ENCODE results near the gene MAP6. TPM values are rescaled to one million over a fixed set of nuclear protein-coding genes. Genes with fewer than 3 reads are reported as not detected.

MAP6 gene
- total RNA-seq, 1 donor from 2014 or later, result 10.4 TPM

DNA sequence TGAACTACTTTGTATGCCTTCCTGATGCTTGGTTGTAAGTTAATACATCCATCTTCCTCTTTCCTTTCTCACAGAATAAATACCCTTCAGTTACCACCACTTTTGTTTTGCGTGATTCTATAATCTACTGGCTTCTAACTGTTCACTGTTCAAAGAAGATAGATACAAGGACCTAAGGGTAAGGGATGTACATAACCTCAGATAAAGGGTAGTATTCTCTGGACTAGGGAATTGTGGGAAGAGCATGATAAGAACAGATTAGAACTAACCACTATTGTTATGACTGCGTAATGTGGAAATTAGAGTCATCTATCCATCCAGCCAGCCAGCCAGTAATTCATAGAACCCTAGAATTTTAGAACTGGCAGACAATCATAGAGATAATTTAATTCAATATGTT is 36.4 kb downstream of the MAP6 start:
- DNase-seq (ENCODE audit: low spot score), result no peak

DNA sequence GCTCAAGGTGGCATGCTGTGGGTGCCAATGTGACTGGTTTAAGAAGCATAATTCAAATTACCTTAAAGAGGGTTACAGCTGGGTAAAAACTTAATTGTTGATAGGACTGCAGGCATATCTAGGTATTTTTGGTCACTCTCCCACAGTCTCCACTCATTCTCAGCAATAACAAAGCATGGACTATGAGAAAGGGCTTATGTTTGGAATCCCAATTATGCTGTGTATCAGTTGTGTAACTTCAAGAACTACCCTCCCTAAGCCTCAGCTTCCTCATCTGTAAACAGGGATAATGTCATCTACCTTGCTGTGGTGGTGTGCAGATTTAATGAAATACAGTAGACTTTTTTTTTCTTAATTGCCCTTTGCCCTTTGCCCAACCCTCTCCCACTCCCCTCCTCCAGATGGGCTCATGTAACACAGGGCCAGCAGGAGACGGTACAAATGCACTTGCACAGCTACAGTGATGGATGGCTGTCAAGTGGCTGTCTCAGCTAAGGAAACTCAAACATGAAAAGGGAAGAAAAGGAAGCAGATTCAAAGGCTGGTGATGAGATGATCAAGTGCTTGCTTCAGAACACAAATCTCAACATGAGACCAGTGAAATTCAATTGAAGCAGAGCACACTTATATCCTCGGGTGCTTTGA is 37.6 kb downstream of the MAP6 start:
- DNase-seq (ENCODE audit: low spot score), result no peak

DNA sequence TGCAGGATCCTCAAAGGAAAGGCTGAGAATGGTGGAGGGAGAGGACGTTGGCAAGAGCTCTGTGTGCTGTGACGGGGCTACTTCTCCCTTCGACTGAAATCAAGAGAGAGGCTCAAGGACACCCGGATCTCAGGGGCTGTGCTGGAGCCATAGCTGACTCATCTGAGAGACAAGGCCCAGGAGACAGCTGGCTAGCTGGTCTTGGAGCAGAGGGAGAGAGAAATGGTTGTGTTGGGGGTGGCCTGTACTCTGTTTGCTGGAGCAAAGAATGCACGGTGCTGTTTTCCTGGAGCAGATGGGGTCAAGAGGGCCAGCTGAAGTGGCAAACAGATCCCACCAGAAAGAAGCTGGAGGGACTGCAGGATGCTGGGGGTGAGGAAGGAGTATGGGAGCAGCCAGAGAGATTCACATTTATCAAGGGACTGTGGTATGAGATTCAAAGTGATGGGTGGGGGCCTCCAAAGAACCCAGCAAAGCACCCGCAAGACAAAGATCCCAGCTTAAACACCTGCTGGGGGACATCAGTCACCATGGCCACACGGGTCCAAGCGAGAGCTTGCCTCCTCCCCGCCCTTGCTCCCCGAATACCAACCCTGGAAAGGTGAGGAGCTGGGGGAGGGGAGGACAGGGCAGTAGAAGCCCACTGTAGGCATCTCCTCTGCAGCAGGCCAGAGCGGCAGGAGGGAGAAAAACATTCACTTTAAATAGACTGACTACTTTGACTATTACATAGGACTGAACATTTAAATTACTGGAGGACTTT is 40.8 kb downstream of the MAP6 start:
- DNase-seq (ENCODE audit: low spot score), result peak; percentile 8

DNA sequence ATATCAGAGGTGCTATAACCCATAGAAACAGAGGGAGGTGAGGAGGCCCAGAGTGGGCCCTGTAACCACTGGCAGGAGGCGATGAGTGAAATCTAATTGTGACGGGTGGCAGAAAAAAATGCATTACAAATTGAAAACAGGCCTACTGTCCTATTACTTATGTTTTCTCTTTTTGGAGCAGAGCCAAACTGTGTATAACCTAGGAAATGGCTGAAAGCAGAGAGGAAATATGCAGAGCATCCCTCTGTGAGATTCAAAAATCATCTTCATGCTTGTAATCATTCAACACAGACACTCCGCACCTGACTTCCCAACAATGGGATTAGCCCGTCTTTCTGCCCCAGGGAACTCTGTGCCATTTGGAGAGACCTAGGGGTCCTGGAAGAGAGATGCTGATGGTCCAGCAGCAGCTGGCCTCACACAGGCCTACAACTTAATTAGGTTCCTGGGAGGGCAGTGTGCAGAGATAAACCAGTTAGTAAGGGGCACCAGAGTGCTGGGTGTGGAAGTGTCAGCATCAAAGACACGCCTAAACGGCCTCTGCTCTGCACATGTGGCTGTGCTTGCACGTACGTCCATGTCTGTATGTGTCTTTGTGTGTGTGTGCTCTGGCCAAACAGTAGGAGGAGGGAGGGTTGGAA is 41.8 kb downstream of the MAP6 start:
- no peak for DNase-seq (ENCODE audit: low spot score)

DNA sequence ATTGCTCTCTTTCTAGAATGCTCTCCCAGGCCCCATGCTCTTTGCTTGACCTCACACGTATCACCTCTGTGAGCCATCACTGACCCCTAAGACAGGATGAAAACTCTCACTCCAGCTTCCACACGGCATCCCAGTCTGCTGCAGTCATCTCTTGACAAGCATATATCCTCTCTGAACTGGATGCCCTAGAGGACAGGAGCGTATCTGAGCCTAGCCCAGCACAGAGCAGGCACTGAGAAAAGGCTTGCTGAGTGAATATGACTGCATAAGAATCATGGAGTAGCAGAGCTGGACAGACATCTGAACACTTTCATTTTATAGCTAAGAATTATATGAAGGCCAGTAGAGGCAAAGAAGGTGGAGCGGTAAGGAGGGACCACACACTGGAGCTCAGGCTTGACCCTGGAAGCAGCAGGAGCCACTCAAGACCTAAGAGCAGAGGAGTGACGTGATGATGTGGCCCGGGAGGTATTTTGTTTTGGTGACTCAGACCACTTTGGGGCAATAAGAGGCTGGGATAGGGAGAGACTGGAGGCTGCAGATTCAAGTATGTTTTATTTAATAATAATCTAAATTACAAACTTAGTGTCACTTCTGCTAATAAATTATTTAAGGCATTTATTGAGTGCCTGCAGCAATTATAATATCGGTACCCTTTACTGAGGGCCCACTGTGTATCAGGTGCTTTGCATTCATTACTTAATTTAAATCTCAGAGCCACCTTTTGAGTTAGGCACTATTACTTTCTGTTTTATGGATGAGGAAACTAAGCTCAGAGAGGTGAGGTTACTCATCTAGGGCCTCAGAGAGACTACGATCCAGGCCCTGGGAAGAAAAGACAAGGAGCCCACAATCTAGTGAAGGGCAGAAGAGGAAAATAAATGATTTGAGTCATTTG is 42.6 kb downstream of the MAP6 start:
- DNase-seq (ENCODE audit: low spot score), result no peak

DNA sequence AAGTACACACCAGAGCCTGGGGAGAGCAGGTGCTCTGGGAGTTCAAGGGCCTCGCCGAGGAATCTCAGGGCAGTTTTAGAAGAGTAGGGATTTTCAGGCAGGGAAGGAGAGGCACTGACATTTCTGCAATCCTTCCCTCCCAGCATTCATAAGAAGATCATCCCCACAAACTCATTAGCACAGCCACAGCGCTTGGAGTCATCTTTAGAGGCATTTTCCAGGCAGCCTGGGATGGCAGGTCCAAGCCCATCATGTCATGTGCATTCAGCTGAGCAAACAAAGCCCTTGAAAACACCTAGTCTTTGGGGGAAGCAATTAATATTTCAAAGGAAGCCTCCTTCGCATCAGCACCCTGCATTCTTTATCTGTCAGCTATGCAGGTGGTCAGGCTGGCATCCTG is 43.8 kb downstream of the MAP6 start:
- DNase-seq (ENCODE audit: low spot score), result no peak

DNA sequence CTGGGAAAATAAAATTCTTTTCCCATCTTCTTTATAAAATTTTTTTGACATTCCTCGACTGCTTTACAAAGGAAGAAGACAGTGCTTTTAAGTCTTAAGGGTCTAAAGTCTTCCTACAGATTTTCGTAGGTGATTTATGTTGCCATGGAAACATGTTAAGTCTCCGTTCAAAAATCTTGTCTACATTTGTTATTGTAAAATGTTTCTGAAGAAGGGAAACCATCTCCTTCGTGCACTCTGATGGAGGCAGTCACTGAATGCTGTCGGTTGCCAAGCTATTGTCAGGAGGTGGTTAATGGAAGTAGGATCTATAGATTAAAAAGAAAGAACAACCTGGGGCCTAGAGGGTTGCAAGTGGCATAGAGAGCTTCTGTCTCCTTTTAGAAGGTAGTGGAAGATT is 52.6 kb downstream of the MAP6 start:
- no peak for DNase-seq (ENCODE audit: low spot score)

DNA sequence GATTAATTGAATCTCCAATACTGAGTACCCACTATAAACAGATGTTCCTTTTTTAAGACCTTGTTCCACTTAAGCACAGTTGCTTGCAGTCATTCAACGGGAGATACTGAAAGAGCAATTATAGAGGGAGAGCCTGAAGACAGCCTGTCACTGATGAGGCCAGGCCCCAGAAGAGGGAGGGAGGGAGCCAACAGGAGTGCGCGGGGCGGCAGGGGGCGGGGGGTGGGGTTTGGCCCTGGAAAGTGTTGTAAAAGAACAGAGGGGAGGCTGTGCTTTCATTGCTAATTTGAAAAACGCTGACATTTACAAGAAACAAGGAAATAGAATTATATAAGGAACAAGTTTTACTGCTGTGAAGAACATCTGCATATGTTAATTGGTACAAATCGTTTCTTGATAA is 53.1 kb downstream of the MAP6 start:
- no peak for DNase-seq (ENCODE audit: low spot score)

DNA sequence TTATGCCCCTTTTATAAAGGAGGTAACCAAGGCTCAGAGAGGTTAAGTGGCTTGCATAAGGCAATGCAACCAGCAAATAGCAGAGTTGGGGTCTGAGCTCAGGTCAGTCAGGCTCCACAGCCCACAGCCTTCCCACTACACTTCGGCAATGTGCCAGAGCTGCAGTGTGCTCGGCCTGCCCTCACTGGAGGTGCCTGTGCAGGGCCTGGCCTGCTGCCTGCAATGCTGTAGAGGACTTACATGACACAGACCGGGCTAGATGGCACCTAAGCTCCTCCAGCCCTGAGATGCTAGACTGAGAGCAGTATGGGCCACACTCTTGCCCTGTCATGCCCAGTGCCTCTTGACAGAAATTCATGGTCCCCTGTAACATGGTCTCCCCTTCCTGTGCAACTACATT is 57.0 kb downstream of the MAP6 start:
- no peak for DNase-seq (ENCODE audit: low spot score)

DNA sequence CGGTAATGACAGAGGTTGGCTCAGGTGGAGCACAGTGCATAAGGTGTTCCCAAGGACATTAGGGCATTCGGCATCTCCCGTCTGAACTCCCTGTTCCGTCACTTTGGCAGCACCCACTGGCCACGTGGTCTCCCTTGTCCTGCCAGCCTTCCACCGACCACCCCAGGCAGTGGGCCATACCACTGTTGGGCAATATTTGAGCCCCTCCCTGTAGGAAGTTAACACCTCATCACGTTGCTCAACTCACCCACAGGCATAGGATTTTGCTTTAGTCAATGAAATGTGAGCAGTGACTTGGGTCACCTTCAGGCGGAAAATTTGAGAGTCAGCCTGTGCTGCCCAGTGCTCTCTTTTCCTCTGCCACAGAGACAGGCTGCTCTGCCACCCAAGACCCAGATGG is 62.7 kb downstream of the MAP6 start:
- DNase-seq (ENCODE audit: low spot score), result no peak

DNA sequence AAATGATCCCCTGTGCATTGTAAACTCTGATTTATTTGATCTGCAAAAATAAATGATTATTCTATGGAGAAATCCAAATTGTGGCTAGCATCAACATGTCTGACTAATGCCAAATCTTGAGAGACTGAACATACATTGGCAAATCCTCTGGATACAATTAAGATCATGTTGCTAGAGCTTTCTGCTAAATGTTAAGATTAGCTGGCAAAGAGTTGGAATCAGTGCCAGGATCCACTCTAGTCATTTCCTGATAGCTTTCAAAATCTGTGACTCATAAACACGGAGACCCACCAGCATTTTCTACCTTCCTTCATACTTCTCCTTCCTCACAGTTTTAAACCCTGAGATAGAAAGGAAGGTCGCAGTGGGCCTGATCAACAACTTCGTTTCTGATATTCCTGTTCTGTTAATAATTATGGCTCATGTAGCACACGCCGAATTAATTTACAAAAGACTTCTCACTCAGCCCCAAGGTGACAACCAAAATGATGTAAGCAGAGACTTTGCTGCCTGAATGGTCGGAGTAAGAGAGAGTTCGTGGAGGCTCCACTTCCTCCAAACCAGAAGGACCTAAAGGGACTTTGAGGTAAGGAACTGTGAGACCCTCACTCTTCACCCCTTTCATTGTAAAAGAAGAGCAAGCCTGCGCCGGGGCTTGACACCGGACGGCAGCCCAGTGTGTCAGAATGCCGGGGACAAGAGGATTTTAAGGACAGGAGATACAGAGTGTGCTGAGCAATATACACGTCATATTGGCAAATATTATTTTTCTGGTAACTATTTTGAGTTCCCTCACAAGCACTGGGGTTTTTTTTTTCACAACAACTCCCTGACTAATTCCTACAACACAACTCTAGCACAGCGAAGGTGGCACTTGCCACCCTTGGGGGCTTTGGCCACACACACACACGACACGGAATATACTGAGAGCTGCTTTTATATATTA is 64.8 kb downstream of the MAP6 start:
- DNase-seq (ENCODE audit: low spot score), result peak; percentile 45

DNA sequence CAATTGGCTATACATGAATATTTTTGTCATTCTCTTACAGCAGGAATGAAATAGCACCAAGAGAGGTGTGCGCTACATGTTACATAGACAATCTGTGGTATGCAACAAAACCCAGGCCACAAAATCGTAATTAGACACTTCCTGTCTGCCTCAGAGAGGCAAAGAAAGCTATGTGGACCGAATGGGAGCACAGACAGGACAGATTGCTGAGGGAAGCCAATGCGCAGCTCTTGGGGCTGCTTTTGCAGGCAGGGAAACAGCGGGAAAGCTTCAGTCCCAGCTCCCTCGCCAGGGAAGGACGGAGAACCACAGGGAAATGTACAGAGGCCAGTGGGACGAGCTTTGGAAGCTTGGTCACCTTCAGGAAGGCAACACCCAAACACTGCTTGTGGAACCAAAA is 65.9 kb downstream of the MAP6 start:
- no peak for DNase-seq (ENCODE audit: low spot score)

DNA sequence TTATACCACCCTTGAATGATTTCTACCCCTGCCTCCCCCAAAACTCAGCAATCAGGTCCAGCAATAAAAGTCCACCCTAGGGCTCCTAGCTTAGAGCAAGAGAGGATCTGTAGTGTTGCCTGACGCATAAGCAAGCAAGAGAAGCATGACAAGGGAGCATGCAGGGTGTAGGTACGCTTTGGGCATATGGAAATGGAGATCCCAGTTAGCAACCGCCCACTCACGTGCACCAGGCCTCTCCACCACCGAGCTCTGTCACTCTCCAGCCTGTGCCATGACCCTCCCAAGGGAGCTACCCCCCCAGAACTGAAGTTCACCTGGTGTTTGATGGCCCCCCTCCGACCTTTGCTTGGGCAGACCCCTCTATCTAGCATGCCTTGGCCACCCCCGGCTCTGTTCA is 67.3 kb downstream of the MAP6 start:
- DNase-seq (ENCODE audit: low spot score), result no peak

DNA sequence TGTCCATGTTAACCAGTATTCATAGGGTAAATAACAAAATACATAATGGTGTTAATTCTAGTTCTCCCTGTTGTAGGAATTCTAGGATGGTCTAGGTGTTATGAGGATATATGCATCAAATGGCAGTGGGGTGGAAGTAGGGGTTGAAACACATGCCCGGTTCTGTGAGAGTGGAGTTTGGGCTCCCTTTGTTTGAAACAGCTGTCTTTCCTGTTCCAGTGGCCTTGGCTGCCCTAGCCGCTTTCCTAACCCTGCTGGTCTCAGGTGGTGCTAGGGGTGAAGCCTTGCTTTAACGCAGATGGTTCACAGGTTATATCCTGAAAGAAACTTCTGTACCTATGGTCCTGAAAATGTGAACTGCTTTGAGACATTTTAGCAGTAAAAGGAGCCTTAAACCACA is 68.5 kb downstream of the MAP6 start:
- no peak for DNase-seq (ENCODE audit: low spot score)

DNA sequence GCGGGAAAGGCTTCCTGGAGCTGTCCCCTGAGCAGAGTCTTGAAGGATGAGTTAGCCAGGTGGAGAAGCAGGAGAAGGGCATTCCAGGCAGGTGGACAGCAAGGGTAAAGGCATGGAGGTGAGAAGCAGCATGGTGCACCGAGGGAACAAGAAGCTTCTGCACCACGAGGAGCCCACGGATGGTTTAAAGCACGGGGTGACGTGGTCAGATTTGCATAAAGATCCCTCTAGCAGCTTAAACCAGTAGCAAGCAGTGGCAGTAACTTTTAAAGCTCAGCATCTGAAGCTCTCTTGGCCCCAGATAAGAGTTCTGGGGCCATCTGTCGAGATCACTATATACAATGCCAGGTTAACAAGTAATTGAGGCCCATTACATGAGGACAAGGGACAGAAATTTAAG is 69.9 kb downstream of the MAP6 start:
- DNase-seq (ENCODE audit: low spot score), result no peak

DNA sequence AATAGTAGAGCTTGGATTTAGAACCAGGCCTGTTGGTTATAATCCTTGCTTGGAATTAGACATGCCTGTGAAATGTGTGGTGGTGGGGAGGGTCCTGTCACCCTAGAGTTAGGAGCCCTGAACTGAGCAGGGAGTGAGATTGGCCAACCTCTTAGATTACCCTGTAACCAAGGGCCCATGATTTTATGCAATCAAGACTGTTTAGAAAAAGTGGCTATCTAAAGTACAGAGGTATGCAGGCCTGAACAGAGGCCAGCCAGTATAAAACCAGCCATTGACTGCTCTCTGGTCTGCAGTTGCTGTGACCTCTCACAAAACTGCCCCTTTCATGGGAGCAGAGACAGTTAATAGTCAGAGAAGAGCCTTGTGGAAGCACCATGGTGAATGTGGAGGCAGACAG is 70.6 kb downstream of the MAP6 start:
- DNase-seq (ENCODE audit: low spot score), result no peak

DNA sequence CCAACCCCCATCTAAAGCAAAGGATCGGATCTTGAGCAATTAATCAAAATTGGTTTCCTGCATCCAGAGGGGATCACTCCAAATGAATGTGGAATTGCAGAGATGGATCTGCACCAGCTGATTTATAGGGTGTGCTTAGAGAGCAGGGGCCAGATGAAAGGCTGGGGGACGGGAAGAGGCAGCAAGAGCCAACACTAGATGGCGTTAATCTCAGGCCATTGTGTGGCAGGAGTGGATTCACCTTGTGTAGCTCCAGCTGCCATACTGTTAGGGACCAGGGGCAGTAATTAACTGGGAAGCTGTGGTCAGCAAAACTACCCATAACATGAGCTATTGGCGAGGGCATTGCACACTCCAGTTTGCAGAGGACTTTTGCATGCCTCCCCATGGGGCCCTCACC is 71.2 kb downstream of the MAP6 start:
- no peak for DNase-seq (ENCODE audit: low spot score)

DNA sequence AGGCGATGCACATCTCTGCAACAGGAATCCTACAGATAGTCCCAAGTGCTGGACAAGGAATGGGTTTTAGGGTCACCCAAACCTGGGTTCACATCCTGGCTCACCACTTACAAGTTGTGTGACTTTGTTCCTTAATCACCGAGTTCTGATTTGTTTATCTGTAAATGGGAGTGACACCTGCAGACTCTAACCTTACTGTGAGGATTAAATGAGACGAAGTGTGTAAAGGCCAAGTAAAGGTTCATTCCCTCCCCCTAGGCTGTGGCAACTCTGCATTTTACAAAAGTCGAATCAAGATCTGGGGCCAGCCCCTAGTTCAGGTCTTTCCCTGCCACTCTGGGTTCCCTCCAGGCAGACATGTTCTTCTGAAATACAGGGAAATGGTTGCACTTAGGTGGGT is 71.9 kb downstream of the MAP6 start:
- no peak for DNase-seq (ENCODE audit: low spot score)

DNA sequence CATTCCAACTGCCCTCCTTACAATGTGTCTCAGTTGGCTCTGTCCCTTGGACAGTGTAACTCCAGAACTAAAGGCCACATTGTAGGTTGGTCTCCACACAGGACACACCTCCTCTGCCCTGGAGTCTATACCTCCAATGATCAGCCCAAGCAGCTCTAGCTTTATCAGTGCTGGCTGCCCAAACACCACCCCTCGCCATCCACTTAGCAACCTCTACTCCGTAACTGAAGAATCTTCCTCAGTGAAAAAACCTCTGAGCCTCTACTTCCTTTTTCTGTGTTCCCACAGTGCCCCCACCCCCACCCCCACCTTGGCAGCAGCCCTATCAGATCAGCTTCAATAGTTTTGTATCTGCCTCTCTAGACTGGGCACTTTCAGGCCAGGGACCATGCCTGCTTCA is 73.4 kb downstream of the MAP6 start:
- no peak for DNase-seq (ENCODE audit: low spot score)

DNA sequence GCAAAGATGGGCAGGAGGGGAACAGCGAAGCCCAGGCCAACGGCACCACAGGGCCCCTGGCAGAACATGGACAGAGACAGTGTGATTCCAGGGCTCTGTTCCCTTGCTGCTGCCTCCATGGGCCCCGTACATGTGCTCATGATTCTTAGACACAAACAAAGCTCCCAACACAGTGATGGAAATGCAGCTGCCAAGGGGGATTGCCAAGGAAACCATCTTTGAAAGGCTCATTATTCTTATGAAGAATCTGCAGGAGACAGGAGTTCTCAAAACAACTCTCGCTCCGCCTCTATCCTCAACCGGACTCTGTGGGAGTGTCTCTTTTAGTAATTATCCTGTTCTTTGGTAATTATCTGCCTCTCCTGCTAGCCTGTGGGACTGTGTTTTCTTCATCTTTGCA is 74.6 kb downstream of the MAP6 start:
- DNase-seq (ENCODE audit: low spot score), result no peak

Measured in umbilical cord (tissue), 2 donors.